HG03045 (cell line): Measurements from ENCODE around the gene SDC3.

Experiments
- ATAC-seq: cut with Tn5 transposase; IDR thresholded peaks from one replicate; pipeline ENCODE4 v1.9.1; 2021; ENCODE audit warnings: mild to moderate bottlenecking, moderate library complexity; ENCODE audit not compliant: unreplicated experiment

The SDC3 gene

DNA sequence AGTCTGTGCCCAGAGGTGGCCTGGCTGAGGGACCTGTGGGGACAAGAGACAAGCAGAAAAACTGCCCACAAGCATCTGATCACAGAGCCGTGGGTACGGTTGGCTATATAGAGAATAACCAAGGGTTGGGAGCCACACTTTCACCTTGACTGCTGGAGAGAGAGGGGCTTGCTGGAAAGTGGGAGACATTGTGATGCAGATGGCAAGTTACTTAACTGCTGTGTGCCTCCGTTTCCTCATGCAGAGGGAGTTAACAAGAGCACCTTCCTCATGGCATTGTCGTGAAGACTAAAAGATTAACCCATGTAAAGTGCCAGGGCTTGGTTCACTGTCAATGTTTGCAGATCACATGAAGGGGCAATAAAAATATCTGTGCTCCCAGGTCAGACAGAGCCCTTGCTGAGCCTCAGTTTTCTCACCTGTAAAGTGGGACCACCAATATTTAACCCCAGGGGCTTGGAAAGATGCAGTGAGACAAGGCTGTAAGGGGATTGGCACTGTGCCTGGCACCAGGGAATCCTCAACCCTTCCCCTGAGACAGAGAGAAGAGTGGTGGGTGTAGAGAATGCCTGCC lies 52.8 kb downstream of the SDC3 start:
- no peak for ATAC-seq

DNA sequence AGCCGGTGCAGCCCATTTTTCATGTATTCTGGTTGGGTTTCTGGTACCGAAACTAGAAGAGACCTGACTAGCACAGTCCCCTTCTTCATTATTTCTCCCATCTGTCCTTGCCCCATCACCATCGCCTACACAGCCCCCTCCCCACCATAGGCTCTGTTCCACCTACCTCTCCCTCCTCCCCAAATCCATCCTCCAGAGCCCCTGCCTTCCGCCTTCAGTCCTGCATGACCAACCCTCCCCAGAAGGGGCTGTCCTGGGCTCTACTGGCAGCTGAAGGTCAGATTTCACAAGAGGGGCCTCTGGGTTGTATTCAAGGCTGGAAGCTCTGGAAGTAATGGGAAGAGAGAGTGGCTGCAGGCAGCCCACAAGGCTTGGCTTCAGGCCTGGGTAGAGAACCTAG lies 55.2 kb downstream of the SDC3 start:
- no peak for ATAC-seq

DNA sequence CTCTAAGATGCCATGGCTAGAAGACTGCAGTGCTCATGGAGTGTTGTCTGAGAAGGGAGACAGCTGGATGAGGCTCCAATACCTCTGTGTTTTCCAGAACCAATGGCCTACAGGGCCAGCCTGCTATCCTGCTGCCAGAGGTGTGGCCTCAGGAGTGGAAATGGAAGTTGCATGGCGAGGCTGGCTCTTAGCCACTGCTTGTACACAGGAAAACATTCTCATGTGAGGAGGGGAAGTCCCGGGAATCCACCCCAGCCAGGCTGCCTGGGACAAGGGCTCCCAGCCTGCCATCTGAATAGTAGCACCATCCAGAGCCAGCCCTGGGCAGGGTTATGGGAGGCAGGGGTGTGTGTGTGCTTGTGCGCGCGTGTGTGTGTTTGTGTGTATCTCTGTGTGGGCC lies 56.5 kb downstream of the SDC3 start:
- no peak for ATAC-seq

DNA sequence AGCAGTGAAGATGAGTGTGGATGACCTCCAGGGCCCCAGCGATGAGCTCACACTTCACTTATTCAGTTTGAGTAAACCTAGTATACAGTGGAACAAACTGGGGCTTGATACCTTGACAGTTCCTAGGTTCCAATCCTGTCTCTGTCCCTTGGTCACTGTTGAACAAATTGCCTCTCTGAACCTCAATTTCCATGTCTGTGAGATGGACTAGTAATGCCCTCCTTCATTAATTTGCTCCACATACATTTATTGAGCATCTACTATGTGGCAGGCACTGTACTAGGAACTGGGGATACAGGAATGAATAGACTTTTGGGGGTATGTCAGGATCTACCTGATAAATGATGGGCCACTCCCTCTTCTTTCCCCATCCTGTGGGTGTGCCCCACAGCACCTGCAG lies 57.3 kb downstream of the SDC3 start:
- no peak for ATAC-seq

DNA sequence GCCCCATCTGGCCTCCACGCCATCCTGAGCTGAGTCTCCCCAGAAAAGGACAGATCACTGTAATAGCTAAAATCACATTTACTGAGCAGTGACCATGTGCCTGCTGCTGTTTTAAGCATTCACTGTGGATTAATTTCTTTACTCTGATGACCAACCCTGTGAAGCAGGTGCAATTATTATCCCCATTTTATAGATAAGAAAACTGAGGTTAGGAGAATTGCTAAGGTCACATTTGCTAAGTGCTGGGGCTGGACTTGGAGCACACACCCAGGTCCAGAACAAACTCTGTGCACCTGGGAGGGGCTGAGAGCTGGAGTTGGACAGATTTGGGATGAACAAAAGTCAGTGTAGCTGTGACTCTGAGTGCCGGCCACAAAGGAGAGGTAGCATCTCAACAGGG lies 58.0 kb downstream of the SDC3 start:
- no peak for ATAC-seq

DNA sequence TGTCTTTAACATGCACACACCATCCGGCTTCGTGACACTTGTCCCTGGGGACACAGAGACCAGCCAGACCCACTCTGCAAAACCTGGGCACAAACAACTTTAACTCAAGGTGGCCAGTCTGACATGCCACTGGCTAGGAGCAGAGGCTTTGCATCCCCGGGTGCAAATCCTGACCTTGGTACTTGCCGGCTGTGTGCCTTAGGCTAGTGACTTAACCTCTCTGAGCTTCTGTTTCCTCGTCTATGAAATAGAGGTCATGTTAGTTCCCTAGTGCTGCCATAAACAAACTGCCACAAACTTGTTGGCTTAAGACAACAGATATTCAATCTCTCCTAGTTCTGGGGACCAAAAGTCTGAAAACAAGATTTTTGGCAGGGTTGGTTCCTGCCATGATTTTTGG lies 60.4 kb downstream of the SDC3 start:
- ATAC-seq: no peak

DNA sequence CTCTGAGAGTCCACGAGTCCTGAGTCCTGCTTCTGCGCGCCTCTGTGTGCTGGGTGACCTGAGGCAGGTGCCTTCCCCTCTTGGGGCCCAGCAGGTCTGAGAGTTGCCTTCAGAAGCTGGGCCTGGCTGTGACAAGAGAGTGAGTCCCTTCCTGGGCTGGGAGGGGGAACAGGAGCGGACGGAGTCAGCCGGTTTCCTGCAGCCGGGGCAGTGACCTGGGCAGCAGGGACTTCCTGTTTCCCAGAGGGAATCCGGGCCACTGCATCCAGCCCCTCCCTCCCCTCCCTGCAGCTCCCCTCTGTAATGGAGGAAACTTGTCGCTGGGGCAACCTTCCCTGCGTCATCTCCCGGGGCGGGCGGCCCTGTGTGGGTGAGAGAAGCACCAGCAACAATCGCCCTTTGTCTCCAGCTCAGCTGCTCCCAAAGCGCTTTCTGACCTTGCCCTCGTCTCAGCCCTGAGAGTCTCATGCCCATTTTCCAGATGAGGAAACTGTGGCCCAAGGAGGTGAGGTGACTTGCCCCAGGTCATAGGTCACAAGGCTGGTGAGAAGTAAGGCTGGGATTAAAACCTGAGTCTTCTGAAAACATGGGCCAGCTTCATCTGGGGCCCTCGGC lies 61.1 kb downstream of the SDC3 start:
- no peak for ATAC-seq

DNA sequence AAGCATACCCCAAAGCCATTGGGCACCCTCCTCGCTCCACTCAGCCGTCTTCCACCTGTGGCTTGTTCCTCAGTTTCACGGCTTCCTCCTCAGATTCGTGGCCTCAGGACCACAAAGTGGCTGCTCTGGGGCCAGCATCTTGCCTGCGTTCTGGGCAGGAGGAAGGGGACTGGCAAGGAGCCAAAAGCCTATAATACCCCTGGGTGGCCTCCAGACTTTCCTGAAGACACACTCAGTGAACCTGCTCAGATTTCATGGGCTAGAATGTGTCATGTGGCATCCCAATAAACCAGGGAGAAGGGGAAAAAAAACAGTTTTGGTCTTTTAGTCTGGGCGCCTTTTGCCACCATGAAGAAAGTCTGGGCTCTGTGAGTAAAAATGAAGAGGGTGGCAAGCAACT lies 62.0 kb downstream of the SDC3 start:
- ATAC-seq: no peak

DNA sequence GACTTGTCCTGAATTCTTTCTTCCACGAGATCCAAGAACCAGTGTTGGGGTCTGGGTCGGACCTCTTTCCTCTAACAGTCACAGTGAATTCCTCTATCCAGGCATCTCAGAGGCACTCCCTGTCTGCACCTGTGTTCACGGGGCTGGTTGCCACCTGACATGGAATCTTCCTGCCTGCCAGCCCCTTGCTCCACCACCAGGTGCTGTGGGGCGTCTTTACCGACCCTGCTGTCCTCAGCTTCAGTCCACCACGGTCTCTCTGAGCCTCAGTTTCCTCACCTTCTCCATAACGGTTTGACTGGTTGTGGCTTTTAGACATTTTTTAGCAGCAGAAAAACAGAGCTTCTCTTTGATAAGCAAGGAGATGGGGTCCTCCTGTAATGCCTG lies 62.7 kb downstream of the SDC3 start:
- ATAC-seq: no peak

DNA sequence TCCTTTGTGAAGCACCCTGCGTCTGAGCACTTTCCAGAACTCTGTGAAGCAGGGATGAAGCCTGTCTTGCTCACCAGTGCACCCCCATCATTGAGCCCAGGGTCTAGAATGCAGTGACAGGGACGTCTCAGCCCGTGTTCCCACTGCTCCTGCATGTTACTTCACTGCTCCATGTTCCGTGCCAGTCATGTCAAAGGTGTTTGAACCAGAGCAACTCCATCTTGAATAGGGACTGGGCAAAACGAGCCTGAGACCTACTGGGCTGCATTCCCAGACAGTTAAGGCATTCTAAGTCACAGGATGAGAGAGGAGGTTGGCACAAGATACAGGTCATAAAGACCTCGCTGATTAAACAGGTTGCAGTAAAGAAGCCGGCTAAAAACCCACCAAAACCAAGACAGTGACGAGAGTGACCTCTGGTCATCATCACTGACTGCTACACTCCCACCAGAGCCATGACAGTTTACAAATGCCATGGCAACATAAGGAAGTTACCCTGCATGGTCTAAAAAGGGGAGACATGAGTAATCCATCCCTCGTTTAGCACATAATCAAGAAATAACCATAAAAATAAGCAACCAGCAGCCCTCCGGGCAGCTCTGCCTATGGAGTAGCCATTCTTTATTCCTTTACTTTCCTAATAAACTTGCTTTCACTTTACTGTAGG lies 63.2 kb downstream of the SDC3 start:
- no peak for ATAC-seq

DNA sequence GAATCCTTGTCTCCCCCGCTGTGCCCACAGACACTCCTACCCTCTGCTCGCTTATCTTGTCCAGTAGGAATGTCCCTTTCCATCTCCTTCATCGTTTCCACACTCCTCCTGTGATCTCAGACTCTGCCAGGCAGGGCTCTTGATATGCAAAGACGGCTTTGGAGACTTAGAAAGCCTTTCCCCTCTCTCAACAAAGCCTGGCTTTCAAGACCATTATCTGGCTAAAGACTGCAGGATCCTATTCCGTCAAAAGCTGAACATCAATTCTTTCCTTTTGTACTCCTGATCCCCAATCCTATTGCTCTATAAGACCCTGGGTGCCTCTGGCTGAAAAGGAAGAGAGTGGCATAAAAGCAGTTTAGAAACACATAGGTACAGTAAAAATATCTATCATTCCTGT lies 63.9 kb downstream of the SDC3 start:
- ATAC-seq: no peak

DNA sequence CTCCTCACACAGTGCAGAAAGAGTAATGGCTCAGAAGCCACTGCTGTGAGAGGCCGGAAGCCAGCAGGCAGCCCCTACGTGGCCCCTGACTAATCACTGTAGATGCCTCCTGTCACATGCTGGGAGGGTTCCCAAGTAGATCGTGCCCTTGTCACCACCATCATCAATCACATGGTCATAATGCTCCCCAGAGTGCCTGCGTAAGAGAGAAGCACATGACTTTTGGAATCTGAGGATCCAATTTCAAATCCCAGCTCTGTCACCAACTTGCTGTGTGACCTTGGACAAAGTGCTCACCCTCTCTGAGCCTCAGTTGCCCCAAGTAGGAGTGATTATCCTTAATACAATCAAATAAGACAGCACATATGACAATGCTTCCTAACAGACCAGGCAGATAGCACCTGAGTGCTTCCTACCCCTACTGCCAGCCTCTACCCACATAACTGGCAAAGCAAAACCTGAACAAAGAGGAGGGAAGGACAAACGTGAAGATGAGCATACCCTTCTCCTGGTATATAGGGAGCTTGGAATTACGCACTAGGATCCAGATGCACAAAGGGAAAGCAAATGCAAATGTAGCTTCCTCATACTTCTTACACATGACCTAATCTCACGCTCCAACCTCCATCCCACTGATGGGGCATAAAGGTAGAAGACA lies 65.7 kb downstream of the SDC3 start:
- no peak for ATAC-seq

DNA sequence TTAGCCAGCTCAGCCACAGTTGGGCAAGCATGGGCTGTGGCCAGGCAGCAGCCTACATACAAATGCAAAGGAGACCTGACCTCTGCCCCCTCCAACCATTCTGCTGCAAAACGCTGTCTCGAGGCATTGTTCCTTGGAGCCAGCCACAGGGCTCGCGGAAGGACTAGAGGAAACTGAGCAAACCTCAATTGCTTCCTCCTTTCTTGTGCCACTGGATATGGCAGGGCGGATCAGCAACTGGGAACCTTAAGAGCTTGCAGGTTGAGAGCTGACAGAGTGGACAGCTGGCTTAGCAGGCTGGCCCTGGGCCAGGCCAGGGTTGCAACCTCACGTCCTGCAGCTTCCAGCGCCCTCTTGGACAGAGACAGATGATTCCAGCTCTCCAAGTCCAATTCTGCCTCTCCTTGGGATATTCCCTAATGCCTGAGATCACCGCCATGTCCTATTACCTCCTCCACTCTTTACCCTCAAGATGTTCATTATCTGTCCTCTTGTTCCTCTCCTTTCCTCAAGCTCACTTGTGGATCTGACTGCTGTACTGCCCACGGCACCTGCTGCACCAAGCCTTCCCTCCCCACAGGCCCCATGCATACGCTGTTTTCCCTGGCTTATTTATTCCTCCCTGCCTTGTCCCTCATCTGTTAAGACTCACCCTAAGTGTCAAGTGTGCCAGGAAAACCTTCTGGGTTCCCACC lies 67.5 kb downstream of the SDC3 start:
- no peak for ATAC-seq

DNA sequence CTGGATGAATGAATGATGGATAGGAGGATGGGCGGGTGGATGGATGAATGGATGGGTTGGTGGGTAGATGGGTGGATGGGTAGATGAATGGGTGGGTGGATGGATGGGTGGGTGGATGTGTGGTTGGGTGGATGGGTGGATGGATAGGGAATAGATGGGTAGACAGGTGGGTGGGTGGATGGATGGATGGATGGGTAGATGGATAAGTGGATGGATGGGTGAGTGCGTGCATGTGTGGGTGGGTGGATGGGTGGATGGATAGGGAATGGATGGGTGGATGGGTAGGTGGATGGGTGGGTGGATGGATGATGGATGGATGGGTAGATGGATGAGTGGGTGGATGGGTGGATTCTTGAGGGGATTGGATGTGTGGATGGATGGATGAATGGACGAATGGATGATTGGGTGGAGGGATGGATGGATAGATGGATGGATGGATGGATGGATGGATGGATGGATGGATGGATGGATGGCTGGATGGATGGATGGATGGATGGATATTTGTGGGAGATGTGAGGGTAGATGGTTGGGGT lies 68.7 kb downstream of the SDC3 start:
- no peak for ATAC-seq

DNA sequence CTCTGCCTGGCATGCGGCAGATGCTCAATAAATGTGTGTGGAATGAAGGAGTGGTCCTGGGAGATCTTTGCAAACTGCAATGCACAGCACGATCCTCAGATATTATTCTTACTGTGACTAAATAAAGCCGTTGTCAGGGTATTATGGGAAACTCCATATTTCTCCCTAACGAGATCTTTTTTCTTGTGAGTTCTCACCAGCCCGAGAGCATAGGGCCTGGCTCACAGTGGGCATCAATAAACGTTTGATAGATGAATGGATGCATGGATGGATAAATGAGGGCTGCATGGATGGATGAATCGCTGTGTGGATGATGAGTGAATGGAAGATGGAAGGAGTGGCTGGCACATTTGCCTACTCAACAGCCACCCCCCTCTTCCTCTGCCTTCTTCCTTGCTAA lies 69.6 kb downstream of the SDC3 start:
- no peak for ATAC-seq

DNA sequence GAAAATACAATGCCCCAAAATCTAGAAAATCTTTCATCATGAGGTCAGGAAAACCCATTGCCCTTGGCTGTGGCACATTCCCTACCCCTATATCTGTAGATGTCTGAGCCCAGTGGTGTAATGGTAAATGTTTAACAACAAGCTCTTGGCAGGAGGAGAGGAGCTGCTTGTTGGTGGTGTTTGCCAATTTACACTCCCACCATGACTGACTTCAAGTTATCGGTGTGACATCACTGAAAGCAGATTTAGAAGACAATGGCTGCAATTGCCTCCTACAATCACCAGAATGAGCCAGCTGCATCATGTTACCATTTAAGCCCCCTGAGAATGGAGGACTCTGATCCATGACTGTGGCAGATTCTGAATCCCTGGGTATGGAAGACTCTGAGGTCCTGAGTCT lies 70.9 kb downstream of the SDC3 start:
- ATAC-seq: no peak

DNA sequence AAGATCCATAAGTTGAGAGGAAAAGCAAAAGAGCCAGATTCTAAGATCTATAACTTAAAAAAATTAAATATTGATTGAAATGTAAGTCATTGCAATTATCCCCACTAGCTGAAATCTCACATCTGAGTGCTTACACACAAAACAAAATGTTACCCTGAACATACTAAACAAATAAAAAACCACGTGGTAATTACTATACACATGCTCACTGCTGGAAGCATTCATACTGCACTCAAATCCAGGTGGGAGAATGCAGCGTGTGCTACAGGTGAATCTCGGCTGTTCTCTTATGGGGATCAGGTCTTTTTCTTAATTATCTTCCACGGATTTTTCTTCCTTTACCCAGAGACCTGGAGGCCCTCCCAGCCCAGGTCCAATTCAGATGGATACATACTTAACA lies 74.3 kb downstream of the SDC3 start:
- no peak for ATAC-seq

DNA sequence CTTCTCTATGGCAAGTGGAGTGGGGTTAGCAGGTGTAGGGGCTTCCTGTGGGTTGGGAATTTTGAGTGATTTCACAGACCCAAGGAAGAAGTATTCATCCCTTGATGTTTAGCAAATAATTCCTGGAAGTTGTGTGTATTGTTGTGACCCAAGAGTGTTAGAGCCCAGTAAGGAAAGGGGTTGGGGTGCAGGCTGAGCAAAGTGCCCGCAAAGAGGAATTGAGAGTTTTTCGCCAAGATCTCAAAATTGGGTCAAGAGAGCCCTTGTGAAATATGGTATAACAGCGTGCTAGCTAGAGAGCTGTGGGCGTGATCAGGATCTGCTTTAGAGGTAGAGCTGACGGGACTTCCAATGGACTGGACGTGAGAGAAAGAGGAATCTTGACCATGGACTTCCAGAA lies 78.0 kb downstream of the SDC3 start:
- ATAC-seq: no peak

DNA sequence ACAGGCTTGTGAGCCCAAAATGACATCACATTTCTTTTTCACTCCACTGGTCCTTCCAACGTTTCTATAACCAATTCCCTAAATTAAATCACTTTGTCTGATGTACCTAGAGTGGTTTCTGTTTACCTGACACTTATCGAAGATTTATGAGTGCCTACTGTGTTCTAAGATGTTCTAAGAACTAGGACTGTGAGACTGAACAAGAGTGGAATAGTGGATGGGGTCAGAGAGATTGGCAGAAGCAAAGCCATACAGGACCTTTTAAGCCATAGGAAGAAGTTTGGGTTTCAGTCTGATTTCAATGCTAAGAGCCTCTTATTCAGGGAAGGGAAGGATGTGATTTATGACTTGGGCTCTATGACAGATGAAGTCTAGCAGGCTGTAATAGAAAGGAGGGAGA lies 78.7 kb downstream of the SDC3 start:
- ATAC-seq: no peak

DNA sequence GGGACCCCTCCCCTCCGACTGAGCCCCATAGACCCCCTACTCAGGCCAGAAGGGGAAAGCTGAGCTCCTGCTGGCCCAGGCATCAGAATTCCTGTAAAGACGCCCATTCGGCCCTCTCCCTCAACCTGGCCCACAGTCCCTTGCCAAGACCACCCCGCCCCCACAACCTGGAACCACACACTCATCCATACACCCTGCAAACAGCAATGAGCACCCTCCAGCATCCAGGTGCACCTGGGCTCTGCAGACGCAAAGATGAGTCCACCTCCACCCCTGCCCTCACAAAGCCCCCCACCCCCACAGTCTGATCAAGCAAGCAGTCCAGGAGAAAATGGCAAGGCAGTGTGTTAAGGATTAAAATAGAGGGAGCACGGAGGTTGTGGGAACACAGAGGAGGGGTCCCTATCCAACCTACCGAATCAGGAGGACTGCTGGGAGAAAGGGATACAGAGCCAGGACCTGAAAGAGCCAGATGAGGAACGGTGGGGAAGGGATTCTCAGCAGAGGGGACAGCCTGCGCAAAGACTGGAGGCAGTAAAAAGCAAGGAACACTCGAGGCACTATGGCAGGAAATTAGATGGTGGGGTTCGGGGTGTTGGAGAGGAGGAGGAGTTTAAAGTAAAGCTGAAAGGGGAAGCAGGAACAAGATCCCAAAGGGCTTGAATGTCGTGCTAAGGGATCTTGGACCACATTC lies 83.7 kb downstream of the SDC3 start:
- no peak for ATAC-seq
